Astrocyte (in vitro differentiated cells and primary cell): ENCODE data around the gene RAD54L. TPM values are rescaled to one million over a fixed set of nuclear protein-coding genes. Genes with fewer than 3 reads are reported as not detected.

Source experiments
- DNase-seq: peaks from one replicate; pipeline ENCODE4 v3.0.0-alpha.2; 2010; ENCODE audit warnings: low read depth
- FAIRE-seq: peaks from 2 replicates; lab custom pipeline; 2011; peaks lifted over from hg19 to GRCh38; lab: Jason Lieb, UNC
- H2AFZ ChIP-seq: 2 replicates; pipeline ENCODE4 v1.6.0; 2012; ENCODE audit warnings: low read depth, low read length, inconsistent platforms
- H3K27ac ChIP-seq: 2 replicates; pipeline ENCODE4 v1.5.1; 2011; ENCODE audit warnings: low read depth, low read length, inconsistent platforms
- H3K27me3 ChIP-seq: 2 replicates; pipeline ENCODE4 v1.6.0; 2011; ENCODE audit warnings: low read length, inconsistent platforms; ENCODE audit not compliant: insufficient read depth
- H3K36me3 ChIP-seq: 2 replicates; pipeline ENCODE4 v1.5.1; 2011; ENCODE audit warnings: low read length, inconsistent platforms; ENCODE audit not compliant: insufficient read depth
- H3K4me1 ChIP-seq: 2 replicates; pipeline ENCODE4 v1.5.1; 2011; ENCODE audit warnings: low read length, inconsistent platforms; ENCODE audit not compliant: insufficient read depth
- H3K4me2 ChIP-seq: 2 replicates; pipeline ENCODE4 v1.6.0; 2012; ENCODE audit warnings: low read length, inconsistent platforms
- H3K4me3 ChIP-seq: 2 replicates; pipeline ENCODE4 v1.5.1; 2011; ENCODE audit warnings: low read depth, mild to moderate bottlenecking, low read length, inconsistent platforms; ENCODE audit not compliant: insufficient read depth
- H3K79me2 ChIP-seq: 2 replicates; pipeline ENCODE4 v1.6.0; 2012; ENCODE audit warnings: mild to moderate bottlenecking, low read length, inconsistent platforms; ENCODE audit not compliant: insufficient read depth
- H3K9ac ChIP-seq: 2 replicates; pipeline ENCODE4 v1.6.0; 2012; ENCODE audit warnings: mild to moderate bottlenecking, low read length, inconsistent platforms
- H3K9me3 ChIP-seq: 2 replicates; pipeline ENCODE4 v1.5.1; 2012; ENCODE audit warnings: low read depth, mild to moderate bottlenecking, low read length, inconsistent platforms; ENCODE audit not compliant: insufficient read depth
- H4K20me1 ChIP-seq: 2 replicates; pipeline ENCODE4 v1.6.0; 2012; ENCODE audit warnings: low read length, inconsistent platforms; ENCODE audit not compliant: insufficient read depth
- H3K27ac Mint-ChIP-seq: one replicate; pipeline ENCODE4 v1.8.0; 2021; ENCODE audit warnings: mild to moderate bottlenecking, mixed read lengths; ENCODE audit not compliant: unreplicated experiment
- H3K27me3 Mint-ChIP-seq: one replicate; pipeline ENCODE4 v1.8.0; 2021; ENCODE audit warnings: low read depth, mixed read lengths; ENCODE audit not compliant: unreplicated experiment
- H3K36me3 Mint-ChIP-seq: one replicate; pipeline ENCODE4 v1.8.0; 2021; ENCODE audit warnings: low read depth, mixed read lengths; ENCODE audit not compliant: unreplicated experiment
- H3K4me1 Mint-ChIP-seq: one replicate; pipeline ENCODE4 v1.8.0; 2021; ENCODE audit warnings: low read depth, mixed read lengths; ENCODE audit not compliant: unreplicated experiment
- H3K4me3 Mint-ChIP-seq: one replicate; pipeline ENCODE4 v1.8.0; 2021; ENCODE audit warnings: mild to moderate bottlenecking, moderate library complexity, mixed read lengths; ENCODE audit not compliant: unreplicated experiment
- H3K9me3 Mint-ChIP-seq: one replicate; pipeline ENCODE4 v1.8.0; 2021; ENCODE audit warnings: mild to moderate bottlenecking, mixed read lengths; ENCODE audit not compliant: unreplicated experiment
- EZH2 ChIP-seq: IDR thresholded peaks from 2 replicates; pipeline ENCODE4 v1.6.1; 2012; ENCODE audit warnings: mild to moderate bottlenecking, low read length, inconsistent platforms; ENCODE audit not compliant: insufficient read depth
- total RNA-seq: library from RNA; stranded (reverse); gene quantifications from 2 replicates; pipeline ENCODE4 v1.2.1, GENCODE V29; 2021
- TF ChIP-seq, protein P1 (sequence below): IDR thresholded peaks from 2 replicates; pipeline ENCODE4 v1.5.1; 2011; ENCODE audit warnings: low read depth, mild to moderate bottlenecking, inconsistent platforms, low read length, moderate library complexity; ENCODE audit not compliant: insufficient read depth

RAD54L gene
- total RNA-seq, 1 donor from 2014 or later, result 2.4 TPM

DNA sequence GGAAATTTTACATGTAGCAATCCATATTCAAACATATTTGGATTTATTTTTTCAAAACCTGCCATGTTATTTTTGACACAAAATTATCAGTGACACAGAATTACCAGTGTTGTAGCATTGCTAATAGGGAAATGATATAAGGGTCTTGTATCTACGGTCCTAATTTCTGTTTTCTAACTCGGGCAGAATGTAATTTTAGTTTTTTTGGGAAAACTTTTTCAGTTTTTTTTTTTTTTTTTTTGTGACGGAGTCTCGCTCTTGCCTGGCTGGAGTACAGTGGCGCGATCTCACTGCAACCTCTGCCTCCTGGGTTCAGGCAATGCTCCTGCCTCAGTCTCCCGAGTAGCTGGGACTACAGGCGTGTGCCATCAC is 58.6 kb downstream of the RAD54L start:
- no peak overlapping the region for H2AFZ ChIP-seq
- H4K20me1 ChIP-seq, result peaks cover 47% of the 10 kb centered on the region
- peaks cover 17% of the 10 kb centered on the region for H3K4me1 ChIP-seq
- H3K4me1 Mint-ChIP-seq, result peaks cover 27% of the 10 kb centered on the region
- DNase-seq (no peak), FAIRE-seq (no peak)
- peaks cover 13% of the 10 kb centered on the region for H3K36me3 ChIP-seq
- H3K4me3 ChIP-seq, result no peak overlapping the region
- peak overlapping the region; percentile 26 for H3K27ac Mint-ChIP-seq
- H3K4me3 Mint-ChIP-seq, result peak overlapping the region; percentile 67
- peak overlapping the region; percentile 21 for H3K4me2 ChIP-seq
- H3K9ac ChIP-seq, result no peak overlapping the region
- no peaks in the 10 kb centered on the region for H3K9me3 ChIP-seq
- H3K9me3 Mint-ChIP-seq, result no peaks in the 10 kb centered on the region
- H3K27ac ChIP-seq, result no peak overlapping the region
- H3K27me3 ChIP-seq, result no peaks in the 10 kb centered on the region
- H3K36me3 Mint-ChIP-seq, result peaks cover 3% of the 10 kb centered on the region
- no peaks in the 10 kb centered on the region for H3K27me3 Mint-ChIP-seq
- TF ChIP-seq, protein P1, sequence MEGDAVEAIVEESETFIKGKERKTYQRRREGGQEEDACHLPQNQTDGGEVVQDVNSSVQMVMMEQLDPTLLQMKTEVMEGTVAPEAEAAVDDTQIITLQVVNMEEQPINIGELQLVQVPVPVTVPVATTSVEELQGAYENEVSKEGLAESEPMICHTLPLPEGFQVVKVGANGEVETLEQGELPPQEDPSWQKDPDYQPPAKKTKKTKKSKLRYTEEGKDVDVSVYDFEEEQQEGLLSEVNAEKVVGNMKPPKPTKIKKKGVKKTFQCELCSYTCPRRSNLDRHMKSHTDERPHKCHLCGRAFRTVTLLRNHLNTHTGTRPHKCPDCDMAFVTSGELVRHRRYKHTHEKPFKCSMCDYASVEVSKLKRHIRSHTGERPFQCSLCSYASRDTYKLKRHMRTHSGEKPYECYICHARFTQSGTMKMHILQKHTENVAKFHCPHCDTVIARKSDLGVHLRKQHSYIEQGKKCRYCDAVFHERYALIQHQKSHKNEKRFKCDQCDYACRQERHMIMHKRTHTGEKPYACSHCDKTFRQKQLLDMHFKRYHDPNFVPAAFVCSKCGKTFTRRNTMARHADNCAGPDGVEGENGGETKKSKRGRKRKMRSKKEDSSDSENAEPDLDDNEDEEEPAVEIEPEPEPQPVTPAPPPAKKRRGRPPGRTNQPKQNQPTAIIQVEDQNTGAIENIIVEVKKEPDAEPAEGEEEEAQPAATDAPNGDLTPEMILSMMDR, result no peak
- no peak for TF ChIP-seq EZH2
- H3K79me2 ChIP-seq, result peaks cover 90% of the 10 kb centered on the region

DNA sequence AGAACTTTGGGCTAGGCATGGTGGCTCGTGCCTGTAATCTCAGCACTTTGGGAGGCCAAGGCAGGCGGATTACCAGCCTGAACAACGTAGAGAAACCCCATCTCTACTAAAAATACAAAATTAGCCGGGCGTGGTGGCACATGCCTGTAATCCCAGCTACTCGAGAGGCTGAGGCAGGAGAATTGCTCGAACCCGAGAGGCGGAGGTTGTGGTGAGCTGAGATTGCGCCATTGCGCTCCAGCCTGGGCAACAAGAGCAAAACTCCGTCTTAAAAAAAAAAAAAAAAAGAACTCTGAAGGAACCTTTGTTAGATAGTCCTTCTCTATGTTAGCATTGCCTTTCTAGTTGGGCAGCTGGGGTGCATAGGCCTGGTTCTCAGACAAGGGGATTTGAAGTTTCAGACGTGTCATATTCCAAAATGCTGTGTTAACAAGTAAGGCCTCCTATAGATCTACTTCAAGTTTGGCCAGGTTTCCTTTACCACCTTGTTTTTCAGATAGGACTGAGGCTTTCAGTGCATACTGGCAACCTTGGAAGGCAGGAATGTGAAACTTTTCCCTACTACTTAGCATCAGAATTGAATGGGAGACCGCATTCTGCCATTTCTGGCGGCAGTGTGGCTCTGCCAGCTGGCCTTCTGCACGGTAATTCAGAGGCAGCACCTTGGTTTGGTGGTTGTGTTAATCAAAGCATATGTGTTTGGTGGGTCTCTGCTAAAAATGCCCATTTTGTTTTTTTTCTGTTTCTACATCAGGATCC is 62.0 kb downstream of the RAD54L start:
- Histone ChIP-seq H3K36me3 (peaks cover 33% of the 10 kb centered on the region), H3K9ac (no peak overlapping the region), H3K4me1 (peaks cover 11% of the 10 kb centered on the region), H3K27me3 (no peaks in the 10 kb centered on the region), H3K4me2 (no peak overlapping the region), H2AFZ (no peak overlapping the region), H3K79me2 (peaks cover 59% of the 10 kb centered on the region), H3K27ac (no peak overlapping the region), H3K9me3 (no peaks in the 10 kb centered on the region), H3K4me3 (no peak overlapping the region), H4K20me1 (peaks cover 43% of the 10 kb centered on the region)
- FAIRE-seq (no peak), DNase-seq (no peak)
- peaks cover 3% of the 10 kb centered on the region for H3K36me3 Mint-ChIP-seq
- no peak overlapping the region for H3K27ac Mint-ChIP-seq
- no peaks in the 10 kb centered on the region for H3K27me3 Mint-ChIP-seq
- no peaks in the 10 kb centered on the region for H3K9me3 Mint-ChIP-seq
- peak overlapping the region; percentile 15 for H3K4me3 Mint-ChIP-seq
- no peak for TF ChIP-seq EZH2
- TF ChIP-seq, protein P1, result no peak
- peaks cover 25% of the 10 kb centered on the region for H3K4me1 Mint-ChIP-seq

DNA sequence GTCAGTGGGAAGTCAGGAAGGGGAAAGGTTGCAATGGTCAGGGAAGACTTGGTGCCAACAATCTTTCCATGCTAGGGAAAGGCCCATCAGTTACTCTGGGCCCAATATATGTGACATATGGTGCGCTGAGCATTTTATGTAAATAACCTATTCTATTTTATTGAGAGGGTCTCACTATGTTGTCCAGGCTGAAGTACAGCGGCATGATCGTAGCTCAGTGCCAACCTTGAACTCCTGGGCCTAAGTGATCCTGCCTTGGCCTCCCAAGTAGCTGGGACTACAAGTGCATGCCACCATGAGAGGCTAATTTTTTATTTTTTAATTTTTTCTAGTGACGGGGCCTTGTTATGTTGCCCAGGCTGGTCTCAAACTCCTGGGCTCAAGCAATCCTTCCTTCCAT is 62.8 kb downstream of the RAD54L start:
- Mint-ChIP-seq H3K36me3 (peaks cover 6% of the 10 kb centered on the region), H3K9me3 (no peaks in the 10 kb centered on the region), H3K4me1 (peaks cover 23% of the 10 kb centered on the region), H3K4me3 (no peak overlapping the region), H3K27me3 (no peaks in the 10 kb centered on the region), H3K27ac (no peak overlapping the region)
- Histone ChIP-seq H3K27me3 (no peaks in the 10 kb centered on the region), H2AFZ (no peak overlapping the region), H3K4me3 (no peak overlapping the region), H3K27ac (no peak overlapping the region), H3K36me3 (peaks cover 33% of the 10 kb centered on the region), H4K20me1 (peaks cover 41% of the 10 kb centered on the region), H3K4me2 (no peak overlapping the region), H3K79me2 (peaks cover 51% of the 10 kb centered on the region), H3K9ac (no peak overlapping the region), H3K4me1 (peaks cover 3% of the 10 kb centered on the region), H3K9me3 (no peaks in the 10 kb centered on the region)
- no peak for TF ChIP-seq EZH2
- TF ChIP-seq, protein P1, result no peak
- FAIRE-seq, result no peak
- no peak for DNase-seq
